Measurements from ENCODE around the gene CNTNAP2.

The CNTNAP2 gene

DNA sequence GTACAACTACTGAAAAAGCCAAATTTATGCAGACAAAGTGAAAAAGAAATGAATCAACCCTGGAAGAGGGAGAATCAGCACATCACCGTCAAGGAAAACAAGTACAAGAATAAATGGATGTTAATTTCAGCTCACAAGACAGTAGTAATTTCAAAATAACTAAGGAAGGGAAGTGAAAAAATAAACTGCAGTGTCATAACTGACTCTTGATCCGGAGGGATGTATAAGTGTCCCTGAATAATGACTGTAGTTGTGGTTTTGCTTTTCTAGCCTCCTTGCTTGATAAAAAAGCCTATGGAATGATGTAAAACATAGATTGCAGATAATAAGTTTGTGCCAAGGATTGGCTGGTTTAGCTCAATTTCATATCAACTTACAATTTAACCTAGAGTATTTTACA lies 1752.9 kb downstream of the CNTNAP2 start:
- H3K9me3 ChIP-seq (ENCODE audit: control insufficient read depth, insufficient read depth, low read depth, low read length) = no peaks in the 10 kb centered on the region
- no peak for TF ChIP-seq ZNF548 (tag by site-specific recombination; IDR thresholded peaks at IDR 0.05)
- TF ChIP-seq, protein P1, sequence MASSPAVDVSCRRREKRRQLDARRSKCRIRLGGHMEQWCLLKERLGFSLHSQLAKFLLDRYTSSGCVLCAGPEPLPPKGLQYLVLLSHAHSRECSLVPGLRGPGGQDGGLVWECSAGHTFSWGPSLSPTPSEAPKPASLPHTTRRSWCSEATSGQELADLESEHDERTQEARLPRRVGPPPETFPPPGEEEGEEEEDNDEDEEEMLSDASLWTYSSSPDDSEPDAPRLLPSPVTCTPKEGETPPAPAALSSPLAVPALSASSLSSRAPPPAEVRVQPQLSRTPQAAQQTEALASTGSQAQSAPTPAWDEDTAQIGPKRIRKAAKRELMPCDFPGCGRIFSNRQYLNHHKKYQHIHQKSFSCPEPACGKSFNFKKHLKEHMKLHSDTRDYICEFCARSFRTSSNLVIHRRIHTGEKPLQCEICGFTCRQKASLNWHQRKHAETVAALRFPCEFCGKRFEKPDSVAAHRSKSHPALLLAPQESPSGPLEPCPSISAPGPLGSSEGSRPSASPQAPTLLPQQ (tag by site-specific recombination; IDR thresholded peaks at IDR 0.05) = no peak
- no peak for TF ChIP-seq ZNF48 (tag by site-specific recombination; IDR thresholded peaks at IDR 0.05)
- no peak for TF ChIP-seq ZIC2 (tag by site-specific recombination; IDR thresholded peaks at IDR 0.05)
- TF ChIP-seq, protein P2, sequence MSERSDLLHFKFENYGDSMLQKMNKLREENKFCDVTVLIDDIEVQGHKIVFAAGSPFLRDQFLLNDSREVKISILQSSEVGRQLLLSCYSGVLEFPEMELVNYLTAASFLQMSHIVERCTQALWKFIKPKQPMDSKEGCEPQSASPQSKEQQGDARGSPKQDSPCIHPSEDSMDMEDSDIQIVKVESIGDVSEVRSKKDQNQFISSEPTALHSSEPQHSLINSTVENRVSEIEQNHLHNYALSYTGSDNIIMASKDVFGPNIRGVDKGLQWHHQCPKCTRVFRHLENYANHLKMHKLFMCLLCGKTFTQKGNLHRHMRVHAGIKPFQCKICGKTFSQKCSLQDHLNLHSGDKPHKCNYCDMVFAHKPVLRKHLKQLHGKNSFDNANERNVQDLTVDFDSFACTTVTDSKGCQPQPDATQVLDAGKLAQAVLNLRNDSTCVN (tag by site-specific recombination; optimal IDR thresholded peaks at IDR 0.05) = no peak
- TF ChIP-seq ZNF529 (tag by site-specific recombination; IDR thresholded peaks at IDR 0.05; ENCODE audit: insufficient replicate concordance) = no peak
- TF ChIP-seq BCL11A (tag by site-specific recombination; IDR thresholded peaks at IDR 0.05; ENCODE audit: low read depth) = no peak
- no peak for TF ChIP-seq ZNF843 (tag by site-specific recombination; IDR thresholded peaks at IDR 0.05)
- TF ChIP-seq ZNF791 (tag by site-specific recombination; IDR thresholded peaks at IDR 0.05) = no peak
- TF ChIP-seq, protein P3, sequence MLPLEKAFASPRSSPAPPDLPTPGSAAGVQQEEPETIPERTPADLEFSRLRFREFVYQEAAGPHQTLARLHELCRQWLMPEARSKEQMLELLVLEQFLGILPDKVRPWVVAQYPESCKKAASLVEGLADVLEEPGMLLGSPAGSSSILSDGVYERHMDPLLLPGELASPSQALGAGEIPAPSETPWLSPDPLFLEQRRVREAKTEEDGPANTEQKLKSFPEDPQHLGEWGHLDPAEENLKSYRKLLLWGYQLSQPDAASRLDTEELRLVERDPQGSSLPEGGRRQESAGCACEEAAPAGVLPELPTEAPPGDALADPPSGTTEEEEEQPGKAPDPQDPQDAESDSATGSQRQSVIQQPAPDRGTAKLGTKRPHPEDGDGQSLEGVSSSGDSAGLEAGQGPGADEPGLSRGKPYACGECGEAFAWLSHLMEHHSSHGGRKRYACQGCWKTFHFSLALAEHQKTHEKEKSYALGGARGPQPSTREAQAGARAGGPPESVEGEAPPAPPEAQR (tag by site-specific recombination; IDR thresholded peaks at IDR 0.05) = no peak
- TF ChIP-seq ZNF133 (tag by site-specific recombination; IDR thresholded peaks at IDR 0.05) = no peak
- no peak for TF ChIP-seq ZNF747 (tag by site-specific recombination; IDR thresholded peaks at IDR 0.05)
- TF ChIP-seq ZNF76 (tag by site-specific recombination; IDR thresholded peaks at IDR 0.05; ENCODE audit: borderline replicate concordance, low read depth) = no peak
- no peaks in the 10 kb centered on the region for H3K36me3 ChIP-seq (ENCODE audit: control insufficient read depth in 2 of 2, insufficient read depth in 1 of 2, low read length in 2 of 2)
- ChIA-PET POLR2A (no interaction called here), CTCF (no interaction called here)
- no peak overlapping the region for H3K27ac ChIP-seq (ENCODE audit: extremely low read depth, low read depth, low read length)
- no peaks in the 10 kb centered on the region for H3K4me1 ChIP-seq (ENCODE audit: control insufficient read depth, insufficient read depth, low read length)
- no peak overlapping the region for H3K4me3 ChIP-seq (ENCODE audit: low read depth, low read length)

DNA sequence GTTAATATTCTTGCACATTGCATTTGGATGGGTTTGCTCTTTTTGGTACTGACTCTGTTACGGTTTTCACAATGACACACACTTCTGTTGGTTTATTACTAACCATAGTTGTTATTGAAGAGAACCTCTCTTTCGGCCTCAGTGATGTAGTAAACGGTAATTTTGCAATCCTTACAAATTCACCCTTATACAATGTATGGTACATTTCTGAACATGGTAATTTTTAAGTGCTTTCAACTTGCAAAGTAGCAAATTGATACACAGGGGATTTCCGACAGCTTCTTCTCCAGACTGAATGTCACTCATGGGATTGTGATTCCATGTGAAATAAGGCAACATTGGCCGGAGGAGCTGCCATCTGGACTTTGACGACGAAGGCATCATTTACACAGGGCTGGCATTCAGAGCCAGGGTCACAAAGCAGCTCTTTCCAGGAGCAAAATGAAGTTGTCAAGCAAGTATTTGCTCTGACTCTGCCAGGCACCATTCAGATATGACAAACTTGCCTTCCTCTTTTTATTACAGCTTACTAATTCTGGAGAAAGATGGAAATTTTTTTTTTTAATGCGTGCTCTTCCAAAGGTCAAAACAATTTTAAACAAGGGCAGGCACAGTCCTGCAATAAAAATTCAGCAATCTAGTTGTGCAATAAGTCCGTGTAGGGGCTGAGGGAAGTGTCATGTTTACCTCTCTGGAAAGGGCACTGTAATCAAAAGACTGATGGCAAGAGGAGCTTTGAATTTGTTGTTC lies 1762.5 kb downstream of the CNTNAP2 start:
- H3K4me1 ChIP-seq (ENCODE audit: control insufficient read depth, insufficient read depth, low read length) = no peaks in the 10 kb centered on the region
- H3K9me3 ChIP-seq (ENCODE audit: control insufficient read depth, insufficient read depth, low read depth, low read length) = no peaks in the 10 kb centered on the region
- no peaks in the 10 kb centered on the region for H3K36me3 ChIP-seq (ENCODE audit: control insufficient read depth in 2 of 2, insufficient read depth in 1 of 2, low read length in 2 of 2)
- no peak overlapping the region for H3K4me3 ChIP-seq (ENCODE audit: low read depth, low read length)
- CTCF ChIA-PET = no interaction called here
- POLR2A ChIA-PET = no interaction called here
- no peak overlapping the region for H3K27ac ChIP-seq (ENCODE audit: extremely low read depth, low read depth, low read length)
- TF ChIP-seq ZFP41 (tag by site-specific recombination; IDR thresholded peaks at IDR 0.05; ENCODE audit: borderline replicate concordance) (no peak), ZNF837 (tag by site-specific recombination; IDR thresholded peaks at IDR 0.05) (no peak), ZFP3 (tag by site-specific recombination; IDR thresholded peaks at IDR 0.05; ENCODE audit: low read depth) (no peak), ZNF658 (tag by site-specific recombination; IDR thresholded peaks at IDR 0.05) (no peak), ZNF350 (tag by site-specific recombination; IDR thresholded peaks at IDR 0.05) (no peak), ZNF654 (tag by site-specific recombination; IDR thresholded peaks at IDR 0.05; ENCODE audit: low read depth) (no peak), ZNF114 (tag by site-specific recombination; IDR thresholded peaks at IDR 0.05) (no peak)
- TF ChIP-seq, protein P4, sequence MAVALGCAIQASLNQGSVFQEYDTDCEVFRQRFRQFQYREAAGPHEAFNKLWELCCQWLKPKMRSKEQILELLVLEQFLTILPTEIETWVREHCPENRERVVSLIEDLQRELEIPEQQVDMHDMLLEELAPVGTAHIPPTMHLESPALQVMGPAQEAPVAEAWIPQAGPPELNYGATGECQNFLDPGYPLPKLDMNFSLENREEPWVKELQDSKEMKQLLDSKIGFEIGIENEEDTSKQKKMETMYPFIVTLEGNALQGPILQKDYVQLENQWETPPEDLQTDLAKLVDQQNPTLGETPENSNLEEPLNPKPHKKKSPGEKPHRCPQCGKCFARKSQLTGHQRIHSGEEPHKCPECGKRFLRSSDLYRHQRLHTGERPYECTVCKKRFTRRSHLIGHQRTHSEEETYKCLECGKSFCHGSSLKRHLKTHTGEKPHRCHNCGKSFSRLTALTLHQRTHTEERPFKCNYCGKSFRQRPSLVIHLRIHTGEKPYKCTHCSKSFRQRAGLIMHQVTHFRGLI (tag by site-specific recombination; IDR thresholded peaks at IDR 0.05) = no peak
- TF ChIP-seq, protein P5, sequence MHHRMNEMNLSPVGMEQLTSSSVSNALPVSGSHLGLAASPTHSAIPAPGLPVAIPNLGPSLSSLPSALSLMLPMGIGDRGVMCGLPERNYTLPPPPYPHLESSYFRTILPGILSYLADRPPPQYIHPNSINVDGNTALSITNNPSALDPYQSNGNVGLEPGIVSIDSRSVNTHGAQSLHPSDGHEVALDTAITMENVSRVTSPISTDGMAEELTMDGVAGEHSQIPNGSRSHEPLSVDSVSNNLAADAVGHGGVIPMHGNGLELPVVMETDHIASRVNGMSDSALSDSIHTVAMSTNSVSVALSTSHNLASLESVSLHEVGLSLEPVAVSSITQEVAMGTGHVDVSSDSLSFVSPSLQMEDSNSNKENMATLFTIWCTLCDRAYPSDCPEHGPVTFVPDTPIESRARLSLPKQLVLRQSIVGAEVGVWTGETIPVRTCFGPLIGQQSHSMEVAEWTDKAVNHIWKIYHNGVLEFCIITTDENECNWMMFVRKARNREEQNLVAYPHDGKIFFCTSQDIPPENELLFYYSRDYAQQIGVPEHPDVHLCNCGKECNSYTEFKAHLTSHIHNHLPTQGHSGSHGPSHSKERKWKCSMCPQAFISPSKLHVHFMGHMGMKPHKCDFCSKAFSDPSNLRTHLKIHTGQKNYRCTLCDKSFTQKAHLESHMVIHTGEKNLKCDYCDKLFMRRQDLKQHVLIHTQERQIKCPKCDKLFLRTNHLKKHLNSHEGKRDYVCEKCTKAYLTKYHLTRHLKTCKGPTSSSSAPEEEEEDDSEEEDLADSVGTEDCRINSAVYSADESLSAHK (tag by site-specific recombination; IDR thresholded peaks at IDR 0.05) = no peak
